Gastroesophageal sphincter (tissue), 4 donors: ENCODE measurements around the gene CTNND2. TPM values are rescaled to one million over a fixed set of nuclear protein-coding genes. Genes with fewer than 3 reads are reported as not detected.

ENCODE experiments used
- ATAC-seq: fragments of 150-250 bp; one replicate; pipeline ENCODE4 v1.9.1; 2016; ENCODE audit warnings: mild to moderate bottlenecking, moderate library complexity
- H3K27ac ChIP-seq, 4 donors: fragments of 200-600 bp; sonication (generic) in 3 of 4; 1 replicate in 3 of 4; 2 replicates in 1 of 4; pipeline ENCODE4 v1.5.1; 2016 to 2019
- H3K27me3 ChIP-seq: fragments of 200-600 bp; sonication (generic); one replicate; pipeline ENCODE4 v1.5.1; 2019
- H3K36me3 ChIP-seq, 2 donors: fragments of 200-600 bp; sonication (generic); one replicate each; pipeline ENCODE4 v1.5.1; 2019; ENCODE audit warnings: control low read depth in 1 of 2
- H3K4me1 ChIP-seq, 3 donors: fragments of 200-600 bp; sonication (generic); 1 replicate in 2 of 3; 2 replicates in 1 of 3; pipeline ENCODE4 v1.5.1; 2016 to 2019; ENCODE audit warnings: control low read depth in 2 of 3
- H3K4me3 ChIP-seq, 2 donors: fragments of 200-600 bp; sonication (generic); one replicate each; pipeline ENCODE4 v1.5.1; 2019; ENCODE audit warnings: mild to moderate bottlenecking in 1 of 2, moderate library complexity in 1 of 2
- H3K9me3 ChIP-seq, 3 donors: fragments of 200-600 bp; sonication (generic); one replicate each; pipeline ENCODE4 v1.5.1; 2017 to 2019; ENCODE audit warnings: control low read depth in 2 of 3
- EP300 ChIP-seq: sonication (generic); formaldehyde crosslinking; IDR thresholded peaks from one replicate; pipeline ENCODE4 v1.6.1; 2017; ENCODE audit warnings: antibody characterized with exemption, mild to moderate bottlenecking
- POLR2A ChIP-seq, 2 donors: fragments of 450-650 bp; IDR thresholded peaks; one replicate each; pipeline ENCODE4 v1.6.1; 2017; ENCODE audit warnings: antibody characterized with exemption in 2 of 2, mild to moderate bottlenecking in 2 of 2, moderate library complexity in 1 of 2
- POLR2AphosphoS5 ChIP-seq: sonication (generic); formaldehyde crosslinking; IDR thresholded peaks from one replicate; pipeline ENCODE4 v1.6.1; 2017; ENCODE audit warnings: antibody characterized with exemption
- WGBS, 2 donors: methylation state at CpG; one replicate each; pipeline ENCODE4 v1.1.5; 2018; ENCODE audit warnings: low coverage in 1 of 2; 5-methylcytosine and 5-hydroxymethylcytosine counted together
- total RNA-seq, 4 donors: library from RNA; depleted of rRNA; stranded (reverse); fragments of >200 nt; gene quantifications; one replicate each; pipeline ENCODE4 v1.1.0, GENCODE V29; 2016
- TF ChIP-seq, protein P1 (sequence below), 4 experiments: fragments of 200-600 bp in 2 of 4; fragments of 450-650 bp in 2 of 4; sonication (generic) in 1 of 4; IDR thresholded peaks; one replicate each; pipeline ENCODE4 v1.5.1; 2017 to 2019; ENCODE audit warnings: antibody characterized with exemption in 4 of 4, mild to moderate bottlenecking in 2 of 4, moderate library complexity in 2 of 4

CTNND2 gene
- total RNA-seq, 4 donors from 2014 or later = 0.40 to 3.1 (median 1.9) TPM

- 40 to 51% methylated on average over 3 of the region's 3 CpGs for WGBS, 2 donors
- ATAC-seq = no peak
- Histone ChIP-seq H3K9me3 (no peaks in the 10 kb centered on the region), H3K27ac (no peak overlapping the region), H3K27me3 (peaks cover 17% of the 10 kb centered on the region), H3K4me1 (no peaks in the 10 kb centered on the region), H3K4me3 (no peak overlapping the region), H3K36me3 (no peaks in the 10 kb centered on the region)
- TF ChIP-seq, protein P1, sequence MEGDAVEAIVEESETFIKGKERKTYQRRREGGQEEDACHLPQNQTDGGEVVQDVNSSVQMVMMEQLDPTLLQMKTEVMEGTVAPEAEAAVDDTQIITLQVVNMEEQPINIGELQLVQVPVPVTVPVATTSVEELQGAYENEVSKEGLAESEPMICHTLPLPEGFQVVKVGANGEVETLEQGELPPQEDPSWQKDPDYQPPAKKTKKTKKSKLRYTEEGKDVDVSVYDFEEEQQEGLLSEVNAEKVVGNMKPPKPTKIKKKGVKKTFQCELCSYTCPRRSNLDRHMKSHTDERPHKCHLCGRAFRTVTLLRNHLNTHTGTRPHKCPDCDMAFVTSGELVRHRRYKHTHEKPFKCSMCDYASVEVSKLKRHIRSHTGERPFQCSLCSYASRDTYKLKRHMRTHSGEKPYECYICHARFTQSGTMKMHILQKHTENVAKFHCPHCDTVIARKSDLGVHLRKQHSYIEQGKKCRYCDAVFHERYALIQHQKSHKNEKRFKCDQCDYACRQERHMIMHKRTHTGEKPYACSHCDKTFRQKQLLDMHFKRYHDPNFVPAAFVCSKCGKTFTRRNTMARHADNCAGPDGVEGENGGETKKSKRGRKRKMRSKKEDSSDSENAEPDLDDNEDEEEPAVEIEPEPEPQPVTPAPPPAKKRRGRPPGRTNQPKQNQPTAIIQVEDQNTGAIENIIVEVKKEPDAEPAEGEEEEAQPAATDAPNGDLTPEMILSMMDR (IDR thresholded peaks at IDR 0.05) = no peak
- TF ChIP-seq POLR2AphosphoS5 (no peak), EP300 (no peak), POLR2A (IDR thresholded peaks at IDR 0.05) (no peak)
Observed at GRCh38 chr5:10982626-10983025, 921.6 kb downstream of the CTNND2 start.

- no peaks in the 10 kb centered on the region for H3K9me3 ChIP-seq
- no peaks in the 10 kb centered on the region for H3K4me1 ChIP-seq
- H3K36me3 ChIP-seq = no peaks in the 10 kb centered on the region
- WGBS, 2 donors = 67 to 81% methylated on average over 3 of the region's 3 CpGs
- peaks cover 10% of the 10 kb centered on the region for H3K27me3 ChIP-seq
- H3K4me3 ChIP-seq = no peak overlapping the region
- H3K27ac ChIP-seq = no peak overlapping the region
- no peak for ATAC-seq
- no peak for TF ChIP-seq POLR2A (IDR thresholded peaks at IDR 0.05)
- no peak for TF ChIP-seq POLR2AphosphoS5
Observed at GRCh38 chr5:10981932-10982331, 922.3 kb downstream of the CTNND2 start.

DNA sequence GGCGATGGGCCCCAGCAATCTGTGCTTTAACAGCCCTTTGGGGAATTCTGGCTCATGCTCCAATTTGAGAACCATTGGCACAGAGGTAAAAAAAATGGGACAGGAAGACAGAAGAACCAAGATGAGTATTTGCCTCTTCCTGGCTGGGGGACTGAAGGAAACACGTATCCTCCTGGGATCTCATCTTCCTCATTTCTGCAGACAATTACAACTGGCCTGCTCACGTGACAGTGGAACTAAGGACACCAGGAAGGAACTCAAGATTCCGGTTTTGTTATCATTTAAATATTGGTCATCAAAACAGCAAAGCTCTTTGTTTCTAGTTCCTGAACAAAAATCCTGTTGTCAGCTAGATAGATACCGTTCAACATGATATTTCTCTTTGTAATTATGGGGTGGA, 927.2 kb downstream of the CTNND2 start:
- no peaks in the 10 kb centered on the region for H3K9me3 ChIP-seq
- 53 to 79% methylated on average over 2 to 5 of the region's 5 CpGs for WGBS, 2 donors
- TF ChIP-seq POLR2A (IDR thresholded peaks at IDR 0.05) (no peak), EP300 (no peak), POLR2AphosphoS5 (no peak)
- TF ChIP-seq, protein P1 (IDR thresholded peaks at IDR 0.05) = no peak
- H3K27ac ChIP-seq = no peak overlapping the region
- no peaks in the 10 kb centered on the region for H3K4me1 ChIP-seq
- H3K27me3 ChIP-seq = peaks cover 4% of the 10 kb centered on the region
- no peak overlapping the region for H3K4me3 ChIP-seq
- no peak for ATAC-seq
- no peaks in the 10 kb centered on the region for H3K36me3 ChIP-seq

DNA sequence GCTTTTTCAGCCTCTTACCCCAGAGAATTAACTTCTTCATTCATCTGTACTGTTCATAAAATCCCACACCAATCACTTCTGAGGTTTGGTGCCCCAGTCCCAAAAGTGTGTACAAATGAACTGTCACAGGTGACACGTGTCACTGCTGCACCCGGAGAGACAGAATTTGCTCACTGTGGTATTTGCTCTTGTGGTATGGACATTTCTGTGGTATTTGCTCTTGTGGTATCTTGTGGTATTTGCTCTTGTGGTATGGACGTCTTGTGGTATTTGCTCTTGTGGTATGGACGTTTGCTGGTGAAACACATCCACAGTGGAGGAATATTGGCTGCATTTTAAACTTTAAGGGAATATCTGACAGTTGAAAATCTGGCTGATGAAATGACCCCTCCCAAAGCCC, 928.3 kb downstream of the CTNND2 start:
- no peak for ATAC-seq
- no peak for TF ChIP-seq EP300
- TF ChIP-seq POLR2A (IDR thresholded peaks at IDR 0.05) = no peak
- no peak for TF ChIP-seq POLR2AphosphoS5
- TF ChIP-seq, protein P1 (IDR thresholded peaks at IDR 0.05) = no peak
- H3K27me3 ChIP-seq = peaks cover 4% of the 10 kb centered on the region
- WGBS, 2 donors = 70 to 76% methylated on average over 3 to 4 of the region's 4 CpGs
- H3K27ac ChIP-seq = no peak overlapping the region
- no peaks in the 10 kb centered on the region for H3K36me3 ChIP-seq
- H3K9me3 ChIP-seq = no peaks in the 10 kb centered on the region
- no peaks in the 10 kb centered on the region for H3K4me1 ChIP-seq
- H3K4me3 ChIP-seq = no peak overlapping the region

DNA sequence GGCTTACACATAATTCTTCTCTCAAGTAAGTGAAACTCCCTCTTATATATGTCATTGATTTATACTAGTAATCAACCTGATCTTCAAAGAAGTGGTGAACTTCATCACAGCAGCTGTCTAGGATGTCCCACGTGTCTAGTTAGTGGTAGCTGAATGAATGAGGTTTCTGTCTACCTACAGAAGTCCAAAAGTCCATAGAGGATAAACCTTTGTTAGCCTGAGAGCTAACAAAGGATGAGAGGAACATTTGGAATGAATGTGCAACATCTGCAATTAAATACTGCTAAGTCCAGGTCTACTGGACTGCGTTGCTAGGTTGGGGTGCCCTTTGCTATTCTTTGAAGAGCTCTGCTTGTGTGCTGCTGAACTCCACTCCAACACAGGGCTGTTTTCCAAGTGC, 929.4 kb downstream of the CTNND2 start:
- no peaks in the 10 kb centered on the region for H3K9me3 ChIP-seq
- peaks cover 4% of the 10 kb centered on the region for H3K27me3 ChIP-seq
- no peaks in the 10 kb centered on the region for H3K36me3 ChIP-seq
- 65 to 79% methylated on average over 2 of the region's 2 CpGs for WGBS, 2 donors
- TF ChIP-seq, protein P1 (IDR thresholded peaks at IDR 0.05) = no peak
- no peak for TF ChIP-seq POLR2AphosphoS5
- no peak for TF ChIP-seq EP300
- no peak for TF ChIP-seq POLR2A (IDR thresholded peaks at IDR 0.05)
- no peaks in the 10 kb centered on the region for H3K4me1 ChIP-seq
- ATAC-seq = no peak
- no peak overlapping the region for H3K27ac ChIP-seq
- H3K4me3 ChIP-seq = no peak overlapping the region
